PFSK-1 (cell line): Measurements from ENCODE around the gene HK1.

Source experiments
- FOXP2 ChIP-seq: optimal IDR thresholded peaks from 2 replicates; pipeline ENCODE3; 2011; ENCODE audit warnings: borderline replicate concordance, control low read depth, inconsistent platforms; ENCODE audit not compliant: insufficient read depth; ENCODE audit errors: extremely low read length, extremely low read depth
- POLR2AphosphoS5 ChIP-seq: IDR thresholded peaks from 2 replicates; pipeline ENCODE4 v1.6.1; 2012; ENCODE audit warnings: low read depth, mild to moderate bottlenecking, control low read depth, low read length, moderate library complexity
- REST ChIP-seq, 2 experiments: IDR thresholded peaks; 2 replicates each; pipeline versions ENCODE4 v1.6.1 to v1.8.0; 2011 to 2012; ENCODE audit warnings: low read depth in 2 of 2, low read length in 2 of 2, control low read depth in 1 of 2, inconsistent platforms in 1 of 2, mild to moderate bottlenecking in 1 of 2, moderate library complexity in 1 of 2; ENCODE audit not compliant: insufficient read depth in 1 of 2
- SIN3A ChIP-seq: IDR thresholded peaks from 2 replicates; pipeline ENCODE4 v1.6.1; 2012; ENCODE audit warnings: mild to moderate bottlenecking, low read length, moderate library complexity, borderline replicate concordance; ENCODE audit not compliant: insufficient read depth
- TAF1 ChIP-seq: IDR thresholded peaks from 2 replicates; pipeline ENCODE4 v1.6.1; 2012; ENCODE audit warnings: low read length, control low read depth, borderline replicate concordance; ENCODE audit not compliant: insufficient read depth

Gene HK1

DNA sequence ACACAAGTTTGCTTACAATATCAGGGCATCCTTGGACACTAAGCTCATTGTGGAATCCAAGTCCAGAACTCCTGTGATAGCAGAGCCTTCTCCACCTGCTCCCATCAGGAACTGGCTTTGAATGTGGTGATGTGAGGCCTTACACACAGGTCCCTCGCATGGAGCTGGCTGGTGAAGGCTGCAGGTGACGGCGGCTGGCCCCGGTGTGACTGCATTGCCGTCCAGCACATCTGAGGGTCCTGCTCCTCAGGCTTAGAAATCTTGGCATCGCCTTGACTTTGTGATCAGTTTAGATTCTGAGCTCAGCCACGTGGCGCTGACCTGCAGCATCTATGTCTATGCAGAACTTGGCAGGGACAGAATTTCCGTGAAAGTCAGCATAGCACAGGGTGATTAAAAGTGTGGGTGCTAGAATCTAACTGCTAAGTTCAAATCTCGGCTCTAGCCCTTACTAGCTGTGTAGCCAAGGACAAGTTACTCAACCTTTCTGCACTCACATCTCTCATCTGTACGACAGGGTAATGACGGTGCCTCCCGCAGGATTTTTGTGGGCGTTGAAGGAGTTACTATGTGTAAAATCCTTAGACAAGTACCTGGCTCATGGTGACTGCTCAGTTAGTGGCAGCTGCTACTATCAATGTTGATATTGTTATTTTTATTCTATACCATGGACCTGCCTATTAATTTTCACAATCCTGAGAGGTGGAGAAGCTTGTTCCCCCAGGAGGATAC, 31.5 kb upstream of the HK1 start:
- TF ChIP-seq FOXP2 (no peak), SIN3A (no peak), POLR2AphosphoS5 (no peak), REST (IDR thresholded peaks at IDR 0.05; ENCODE audit: insufficient read depth in 1 of 2, low read depth in 2 of 2, low read length in 2 of 2) (no peak), TAF1 (no peak)

GRCh38 chr10:69247313-69247710, 31.0 kb upstream of the HK1 start:
- no peak for TF ChIP-seq REST (IDR thresholded peaks at IDR 0.05; ENCODE audit: insufficient read depth in 1 of 2, low read depth in 2 of 2, low read length in 2 of 2)
- TF ChIP-seq TAF1, result no peak
- no peak for TF ChIP-seq FOXP2

DNA sequence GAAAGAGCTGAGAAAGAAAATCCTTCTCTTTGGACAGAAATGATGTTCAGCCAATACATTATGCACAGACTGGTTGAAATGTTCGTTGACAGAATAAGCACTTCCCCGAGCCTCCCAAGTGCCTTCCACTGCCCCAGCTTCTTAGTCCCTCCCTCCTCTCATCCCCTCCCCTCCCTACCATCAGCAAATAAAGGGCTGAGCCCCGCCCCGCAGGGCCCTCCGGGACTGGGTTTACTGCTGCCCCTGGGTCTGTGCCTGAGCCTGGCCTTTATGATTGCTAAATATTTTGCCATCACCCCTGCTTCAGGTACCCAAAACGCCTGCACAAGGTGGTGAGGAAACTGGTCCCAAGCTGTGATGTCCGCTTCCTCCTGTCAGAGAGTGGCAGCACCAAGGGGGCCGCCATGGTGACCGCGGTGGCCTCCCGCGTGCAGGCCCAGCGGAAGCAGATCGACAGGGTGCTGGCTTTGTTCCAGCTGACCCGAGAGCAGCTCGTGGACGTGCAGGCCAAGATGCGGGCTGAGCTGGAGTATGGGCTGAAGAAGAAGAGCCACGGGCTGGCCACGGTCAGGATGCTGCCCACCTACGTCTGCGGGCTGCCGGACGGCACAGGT, 30.1 kb upstream of the HK1 start:
- TF ChIP-seq REST (IDR thresholded peaks at IDR 0.05; ENCODE audit: insufficient read depth in 1 of 2, low read depth in 2 of 2, low read length in 2 of 2) (no peak), SIN3A (no peak), TAF1 (no peak), POLR2AphosphoS5 (no peak), FOXP2 (no peak)

DNA sequence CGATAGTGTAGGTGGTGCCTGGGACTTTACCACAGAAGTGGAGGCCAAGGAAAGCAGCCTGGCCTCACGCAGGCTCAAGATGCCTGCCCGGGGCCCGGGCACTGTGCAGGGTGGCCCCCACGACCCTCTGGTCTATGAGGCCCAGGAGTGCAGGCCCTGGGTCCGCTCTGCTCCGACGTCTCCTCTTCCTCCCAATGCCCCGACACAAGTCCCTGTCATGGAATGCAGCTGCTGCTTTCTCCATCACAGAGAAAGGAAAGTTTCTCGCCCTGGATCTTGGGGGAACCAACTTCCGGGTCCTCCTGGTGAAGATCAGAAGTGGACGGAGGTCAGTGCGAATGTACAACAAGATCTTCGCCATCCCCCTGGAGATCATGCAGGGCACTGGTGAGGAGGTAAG, 28.3 kb upstream of the HK1 start:
- TF ChIP-seq FOXP2 (no peak), SIN3A (no peak), REST (IDR thresholded peaks at IDR 0.05; ENCODE audit: insufficient read depth in 1 of 2, low read depth in 2 of 2, low read length in 2 of 2) (no peak), TAF1 (no peak), POLR2AphosphoS5 (no peak)
